ENCODE measurements around the gene LMO7.

The LMO7 gene

GRCh38 chr13:75748874-75749273, 112.7 kb downstream of the LMO7 start:
- no peak overlapping the region for H3K9ac ChIP-seq (ENCODE audit: low read length)
- H3K4me1 ChIP-seq (ENCODE audit: control insufficient read depth, low read depth, low read length): no peaks in the 10 kb centered on the region
- H3K27me3 ChIP-seq (ENCODE audit: control insufficient read depth, insufficient read depth, low read length): no peaks in the 10 kb centered on the region
- no peaks in the 10 kb centered on the region for H3K9me3 ChIP-seq (ENCODE audit: control insufficient read depth, low read depth, low read length)
- H3K36me3 ChIP-seq (ENCODE audit: control insufficient read depth, low read depth, low read length): no peaks in the 10 kb centered on the region
- no peak overlapping the region for H3K27ac ChIP-seq (ENCODE audit: low read length)
- H3K4me3 ChIP-seq (ENCODE audit: low read length): no peak overlapping the region

- no peak overlapping the region for H3K4me3 ChIP-seq (ENCODE audit: low read length)
- no peaks in the 10 kb centered on the region for H3K27me3 ChIP-seq (ENCODE audit: control insufficient read depth, insufficient read depth, low read length)
- H3K9me3 ChIP-seq (ENCODE audit: control insufficient read depth, low read depth, low read length): no peaks in the 10 kb centered on the region
- no peaks in the 10 kb centered on the region for H3K4me1 ChIP-seq (ENCODE audit: control insufficient read depth, low read depth, low read length)
- no peak overlapping the region for H3K9ac ChIP-seq (ENCODE audit: low read length)
- H3K36me3 ChIP-seq (ENCODE audit: control insufficient read depth, low read depth, low read length): no peaks in the 10 kb centered on the region
- H3K27ac ChIP-seq (ENCODE audit: low read length): no peak overlapping the region
Measured at GRCh38 chr13:75749407-75749806, 113.3 kb downstream of the LMO7 start.

GRCh38 chr13:75751350-75751749, 115.2 kb downstream of the LMO7 start:
- Histone ChIP-seq H3K36me3 (ENCODE audit: control insufficient read depth, low read depth, low read length) (no peaks in the 10 kb centered on the region), H3K4me3 (ENCODE audit: low read length) (no peak overlapping the region), H3K27ac (ENCODE audit: low read length) (no peak overlapping the region), H3K27me3 (ENCODE audit: control insufficient read depth, insufficient read depth, low read length) (no peaks in the 10 kb centered on the region), H3K9ac (ENCODE audit: low read length) (no peak overlapping the region), H3K4me1 (ENCODE audit: control insufficient read depth, low read depth, low read length) (no peaks in the 10 kb centered on the region), H3K9me3 (ENCODE audit: control insufficient read depth, low read depth, low read length) (no peaks in the 10 kb centered on the region)

GRCh38 chr13:75752826-75753225, 116.7 kb downstream of the LMO7 start:
- H3K27ac ChIP-seq (ENCODE audit: low read length): no peak overlapping the region

GRCh38 chr13:75754936-75755335, 118.8 kb downstream of the LMO7 start:
- no peak overlapping the region for H3K9ac ChIP-seq (ENCODE audit: low read length)
- no peaks in the 10 kb centered on the region for H3K4me1 ChIP-seq (ENCODE audit: control insufficient read depth, low read depth, low read length)
- H3K27me3 ChIP-seq (ENCODE audit: control insufficient read depth, insufficient read depth, low read length): no peaks in the 10 kb centered on the region
- H3K27ac ChIP-seq (ENCODE audit: low read length): no peak overlapping the region
- H3K36me3 ChIP-seq (ENCODE audit: control insufficient read depth, low read depth, low read length): no peaks in the 10 kb centered on the region
- H3K9me3 ChIP-seq (ENCODE audit: control insufficient read depth, low read depth, low read length): no peaks in the 10 kb centered on the region
- H3K4me3 ChIP-seq (ENCODE audit: low read length): no peak overlapping the region

More at GRCh38 chr13:75752826-75753225, 116.7 kb downstream of the LMO7 start:
- no peaks in the 10 kb centered on the region for H3K27me3 ChIP-seq (ENCODE audit: control insufficient read depth, insufficient read depth, low read length)
- no peaks in the 10 kb centered on the region for H3K9me3 ChIP-seq (ENCODE audit: control insufficient read depth, low read depth, low read length)
- H3K4me1 ChIP-seq (ENCODE audit: control insufficient read depth, low read depth, low read length): no peaks in the 10 kb centered on the region
- H3K36me3 ChIP-seq (ENCODE audit: control insufficient read depth, low read depth, low read length): no peaks in the 10 kb centered on the region
- H3K9ac ChIP-seq (ENCODE audit: low read length): no peak overlapping the region
- H3K4me3 ChIP-seq (ENCODE audit: low read length): no peak overlapping the region

- H3K9me3 ChIP-seq (ENCODE audit: control insufficient read depth, low read depth, low read length): no peaks in the 10 kb centered on the region
- no peak overlapping the region for H3K4me3 ChIP-seq (ENCODE audit: low read length)
- H3K27ac ChIP-seq (ENCODE audit: low read length): no peak overlapping the region
- H3K36me3 ChIP-seq (ENCODE audit: control insufficient read depth, low read depth, low read length): no peaks in the 10 kb centered on the region
- no peak overlapping the region for H3K9ac ChIP-seq (ENCODE audit: low read length)
- H3K27me3 ChIP-seq (ENCODE audit: control insufficient read depth, insufficient read depth, low read length): no peaks in the 10 kb centered on the region
- no peaks in the 10 kb centered on the region for H3K4me1 ChIP-seq (ENCODE audit: control insufficient read depth, low read depth, low read length)
Measured at GRCh38 chr13:75757336-75757735, 121.2 kb downstream of the LMO7 start.

- Histone ChIP-seq H3K27ac (ENCODE audit: low read length) (no peak overlapping the region), H3K4me3 (ENCODE audit: low read length) (no peak overlapping the region), H3K9me3 (ENCODE audit: control insufficient read depth, low read depth, low read length) (no peaks in the 10 kb centered on the region), H3K9ac (ENCODE audit: low read length) (no peak overlapping the region), H3K27me3 (ENCODE audit: control insufficient read depth, insufficient read depth, low read length) (no peaks in the 10 kb centered on the region), H3K36me3 (ENCODE audit: control insufficient read depth, low read depth, low read length) (no peaks in the 10 kb centered on the region), H3K4me1 (ENCODE audit: control insufficient read depth, low read depth, low read length) (no peaks in the 10 kb centered on the region)
Measured at GRCh38 chr13:75759531-75759930, 123.4 kb downstream of the LMO7 start.

GRCh38 chr13:75760131-75761021, 124.2 kb downstream of the LMO7 start:
- no peaks in the 10 kb centered on the region for H3K36me3 ChIP-seq (ENCODE audit: control insufficient read depth, low read depth, low read length)
- H3K4me1 ChIP-seq (ENCODE audit: control insufficient read depth, low read depth, low read length): no peaks in the 10 kb centered on the region
- H3K4me3 ChIP-seq (ENCODE audit: low read length): no peak overlapping the region
- no peaks in the 10 kb centered on the region for H3K27me3 ChIP-seq (ENCODE audit: control insufficient read depth, insufficient read depth, low read length)
- no peak overlapping the region for H3K27ac ChIP-seq (ENCODE audit: low read length)
- H3K9ac ChIP-seq (ENCODE audit: low read length): no peak overlapping the region
- H3K9me3 ChIP-seq (ENCODE audit: control insufficient read depth, low read depth, low read length): no peaks in the 10 kb centered on the region

- Histone ChIP-seq H3K36me3 (ENCODE audit: control insufficient read depth, low read depth, low read length) (no peaks in the 10 kb centered on the region), H3K4me1 (ENCODE audit: control insufficient read depth, low read depth, low read length) (no peaks in the 10 kb centered on the region), H3K27ac (ENCODE audit: low read length) (no peak overlapping the region), H3K9me3 (ENCODE audit: control insufficient read depth, low read depth, low read length) (no peaks in the 10 kb centered on the region), H3K9ac (ENCODE audit: low read length) (no peak overlapping the region), H3K27me3 (ENCODE audit: control insufficient read depth, insufficient read depth, low read length) (no peaks in the 10 kb centered on the region), H3K4me3 (ENCODE audit: low read length) (no peak overlapping the region)
Measured at GRCh38 chr13:75761369-75761768, 125.2 kb downstream of the LMO7 start.

- H3K4me3 ChIP-seq (ENCODE audit: low read length): no peak overlapping the region
- no peak overlapping the region for H3K27ac ChIP-seq (ENCODE audit: low read length)
- H3K27me3 ChIP-seq (ENCODE audit: control insufficient read depth, insufficient read depth, low read length): no peaks in the 10 kb centered on the region
- H3K9ac ChIP-seq (ENCODE audit: low read length): no peak overlapping the region
- no peaks in the 10 kb centered on the region for H3K36me3 ChIP-seq (ENCODE audit: control insufficient read depth, low read depth, low read length)
- H3K9me3 ChIP-seq (ENCODE audit: control insufficient read depth, low read depth, low read length): no peaks in the 10 kb centered on the region
- no peaks in the 10 kb centered on the region for H3K4me1 ChIP-seq (ENCODE audit: control insufficient read depth, low read depth, low read length)
Measured at GRCh38 chr13:75762076-75762937, 126.2 kb downstream of the LMO7 start.

- Histone ChIP-seq H3K4me1 (ENCODE audit: control insufficient read depth, low read depth, low read length) (no peaks in the 10 kb centered on the region), H3K27me3 (ENCODE audit: control insufficient read depth, insufficient read depth, low read length) (no peaks in the 10 kb centered on the region), H3K4me3 (ENCODE audit: low read length) (no peak overlapping the region), H3K36me3 (ENCODE audit: control insufficient read depth, low read depth, low read length) (no peaks in the 10 kb centered on the region), H3K27ac (ENCODE audit: low read length) (no peak overlapping the region), H3K9me3 (ENCODE audit: control insufficient read depth, low read depth, low read length) (no peaks in the 10 kb centered on the region), H3K9ac (ENCODE audit: low read length) (no peak overlapping the region)
Measured at GRCh38 chr13:75762955-75763354, 126.8 kb downstream of the LMO7 start.
